22Rv1 (cell line): Measurements from ENCODE around the gene LCT.

Source experiments
- CTCF ChIP-seq: fragments of 450-650 bp; IDR thresholded peaks from 2 replicates; pipeline ENCODE4 v1.5.1; 2017; ENCODE audit warnings: mild to moderate bottlenecking
- ZFX ChIP-seq: fragments of 450-650 bp; IDR thresholded peaks from 2 replicates; pipeline ENCODE4 v1.6.1; 2017; ENCODE audit warnings: antibody characterized with exemption, borderline replicate concordance

- TF ChIP-seq CTCF, result no peak
- TF ChIP-seq ZFX, result no peak
Measured at GRCh38 chr2:135782231-135782630, 54.8 kb downstream of the LCT start.
